Retinal pigment epithelial cell (primary cell): ENCODE results near the gene TTC21A.

Experiments
- DNase-seq: peaks from one replicate; pipeline ENCODE4 v3.0.0-alpha.2; 2010; ENCODE audit warnings: low read depth
- H3K4me3 ChIP-seq: 2 replicates; pipeline ENCODE4 v1.5.1; 2011; ENCODE audit warnings: mild to moderate bottlenecking, low read length, control low read depth, moderate library complexity
- TF ChIP-seq, protein P1 (sequence below): conservative IDR thresholded peaks from 2 replicates; pipeline ENCODE4 v1.5.1; 2011; ENCODE audit warnings: low read depth, low read length, control low read depth, inconsistent platforms

Gene TTC21A

DNA sequence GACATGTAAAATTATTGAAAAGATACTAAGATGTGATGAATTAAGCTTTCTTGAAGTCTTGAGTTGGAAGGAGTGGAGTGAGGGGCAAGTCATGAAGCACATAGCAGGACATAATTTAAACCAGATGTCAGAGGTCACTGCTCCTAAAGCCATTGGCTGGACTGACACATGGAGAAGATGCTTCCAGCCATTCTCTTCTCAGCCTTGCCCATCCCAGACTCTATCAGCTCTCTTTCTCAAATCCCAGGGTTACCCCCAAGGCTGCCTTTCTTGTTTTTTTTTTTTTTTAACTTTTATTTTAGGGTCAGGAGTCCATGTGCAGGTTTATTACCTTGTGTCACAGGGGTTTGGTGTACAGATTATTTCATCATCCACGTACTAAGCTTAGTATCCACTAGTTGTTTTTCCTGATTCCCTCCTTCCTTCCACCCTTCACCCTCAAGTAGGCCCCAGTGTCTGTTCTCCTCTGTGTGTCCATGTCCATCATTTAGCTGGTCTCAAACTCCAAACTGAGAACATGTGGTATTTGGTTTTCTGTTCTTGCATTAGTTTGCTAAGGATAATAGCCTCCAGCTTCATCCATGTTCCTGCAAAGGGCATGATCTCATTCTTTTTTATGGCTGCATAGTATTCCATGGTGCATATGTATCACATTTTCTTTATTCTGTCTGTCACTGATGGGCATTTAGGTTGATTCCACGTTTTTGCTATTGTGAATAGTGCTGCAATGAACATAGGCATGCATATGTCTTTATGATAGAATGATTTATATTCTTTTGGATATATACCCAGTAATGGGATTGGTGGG lies 66.0 kb downstream of the TTC21A start:
- TF ChIP-seq, protein P1, sequence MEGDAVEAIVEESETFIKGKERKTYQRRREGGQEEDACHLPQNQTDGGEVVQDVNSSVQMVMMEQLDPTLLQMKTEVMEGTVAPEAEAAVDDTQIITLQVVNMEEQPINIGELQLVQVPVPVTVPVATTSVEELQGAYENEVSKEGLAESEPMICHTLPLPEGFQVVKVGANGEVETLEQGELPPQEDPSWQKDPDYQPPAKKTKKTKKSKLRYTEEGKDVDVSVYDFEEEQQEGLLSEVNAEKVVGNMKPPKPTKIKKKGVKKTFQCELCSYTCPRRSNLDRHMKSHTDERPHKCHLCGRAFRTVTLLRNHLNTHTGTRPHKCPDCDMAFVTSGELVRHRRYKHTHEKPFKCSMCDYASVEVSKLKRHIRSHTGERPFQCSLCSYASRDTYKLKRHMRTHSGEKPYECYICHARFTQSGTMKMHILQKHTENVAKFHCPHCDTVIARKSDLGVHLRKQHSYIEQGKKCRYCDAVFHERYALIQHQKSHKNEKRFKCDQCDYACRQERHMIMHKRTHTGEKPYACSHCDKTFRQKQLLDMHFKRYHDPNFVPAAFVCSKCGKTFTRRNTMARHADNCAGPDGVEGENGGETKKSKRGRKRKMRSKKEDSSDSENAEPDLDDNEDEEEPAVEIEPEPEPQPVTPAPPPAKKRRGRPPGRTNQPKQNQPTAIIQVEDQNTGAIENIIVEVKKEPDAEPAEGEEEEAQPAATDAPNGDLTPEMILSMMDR, result no peak
- H3K4me3 ChIP-seq, result no peak overlapping the region
- DNase-seq, result no peak

DNA sequence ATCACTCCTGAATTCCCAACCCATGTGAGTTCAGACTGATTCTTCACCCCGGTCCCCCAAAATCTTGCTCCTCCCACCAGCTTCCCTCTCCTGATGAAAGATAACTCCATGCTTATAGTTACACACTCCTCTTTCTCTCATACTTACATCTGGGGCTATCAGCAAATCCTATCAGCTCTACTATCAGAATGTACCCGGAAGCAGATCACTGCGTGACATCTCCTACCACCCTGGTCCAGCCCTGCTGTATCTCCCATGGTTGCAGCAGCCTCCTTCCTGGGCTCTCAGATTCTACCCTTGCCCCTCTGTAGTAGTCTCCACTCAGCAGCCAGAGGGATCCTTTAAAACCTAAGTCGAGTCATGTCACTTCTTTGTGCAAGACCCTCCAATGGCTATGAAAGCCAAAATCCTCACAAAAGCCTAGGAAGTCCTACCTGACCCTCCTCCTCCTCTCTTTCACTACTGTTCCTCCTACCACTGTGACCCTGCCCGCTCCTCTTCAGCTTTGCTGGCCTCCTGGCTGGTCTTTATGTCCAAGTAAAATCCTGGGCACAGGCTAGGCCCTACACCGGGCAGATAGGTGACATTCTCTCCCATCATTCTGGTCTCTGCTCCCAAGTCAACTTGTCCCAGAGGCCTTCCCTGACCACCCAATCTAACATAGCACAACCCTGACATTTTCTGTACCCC lies 68.7 kb downstream of the TTC21A start:
- TF ChIP-seq, protein P1, result no peak
- DNase-seq, result no peak

DNA sequence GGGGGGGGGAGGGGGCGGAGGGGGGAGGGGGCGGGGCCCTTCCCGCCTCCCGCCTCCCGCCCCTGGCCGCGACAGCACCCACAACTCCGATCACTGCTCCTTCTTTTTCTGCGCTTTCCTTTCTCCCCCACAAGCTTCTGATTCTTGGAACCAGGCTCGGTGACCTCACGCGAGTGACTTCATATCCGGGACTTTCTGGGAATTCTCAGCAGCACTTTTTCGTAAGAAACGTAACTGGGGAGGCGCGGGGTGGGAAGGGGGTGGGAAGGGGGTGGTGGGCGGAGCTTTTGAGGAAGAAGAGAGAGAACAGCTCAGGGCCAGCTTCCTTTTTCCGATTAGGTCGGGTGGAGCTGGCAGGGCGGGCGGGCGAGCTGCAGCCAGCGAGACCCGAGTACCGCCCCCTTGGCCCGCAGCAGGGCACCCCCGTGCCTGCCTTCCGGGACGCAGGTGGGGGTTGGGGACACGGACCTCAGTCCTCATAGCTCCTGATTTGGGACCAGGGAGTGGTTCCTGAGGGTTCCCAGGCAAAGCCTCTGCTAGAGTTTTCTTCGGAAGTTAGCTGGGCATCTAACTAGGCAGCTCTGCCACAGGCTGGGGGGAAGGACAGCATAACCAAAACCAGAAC lies 70.3 kb downstream of the TTC21A start:
- peak; percentile 87 for DNase-seq
- H3K4me3 ChIP-seq, result peak overlapping the region; percentile 62
- TF ChIP-seq, protein P1, result no peak

More for the DNA sequence above, 68.7 kb downstream of the TTC21A start:
- H3K4me3 ChIP-seq, result no peak overlapping the region

- DNase-seq, result no peak
- peak overlapping the region; percentile 62 for H3K4me3 ChIP-seq
- TF ChIP-seq, protein P1, result no peak
Measured at GRCh38 chr3:39178553-39178952, 71.1 kb downstream of the TTC21A start.

DNA sequence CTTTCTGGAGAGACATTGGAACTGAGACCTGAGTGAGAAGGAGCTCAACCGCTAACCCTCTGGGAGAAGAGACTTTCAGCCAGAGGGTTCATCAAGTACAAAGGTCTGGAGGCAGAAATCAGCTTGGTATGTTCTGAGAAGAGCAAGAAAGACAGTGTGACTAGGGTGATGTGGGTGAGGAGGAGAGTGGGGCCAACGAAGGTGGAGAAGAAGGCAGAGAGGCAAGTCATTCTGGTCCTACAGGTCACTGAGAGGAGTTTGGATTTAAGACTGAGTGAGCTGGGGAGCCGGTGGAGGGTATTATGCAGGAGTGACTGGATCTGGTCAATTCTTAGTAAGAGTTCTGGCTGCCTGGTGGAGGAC lies 72.7 kb downstream of the TTC21A start:
- H3K4me3 ChIP-seq, result peak overlapping the region; percentile 53
- no peak for DNase-seq
- TF ChIP-seq, protein P1, result no peak

- TF ChIP-seq, protein P1, result peak; percentile 39
- peak overlapping the region; percentile 53 for H3K4me3 ChIP-seq
- DNase-seq, result no peak
Measured at GRCh38 chr3:39180546-39181346, 73.3 kb downstream of the TTC21A start.
